ENCODE data around the gene LDLRAD4. TPM values are rescaled to one million over a fixed set of nuclear protein-coding genes. Genes with fewer than 3 reads are reported as not detected.

LDLRAD4 gene
- polyA plus RNA-seq, 1 of the 3 experiments (the other 2 are of a cell fraction): 0.16 TPM

GRCh38 chr18:13511961-13512577 lies 293.5 kb downstream of the LDLRAD4 start:
- no peak overlapping the region for H3K4me2 ChIP-seq
- WGBS (ENCODE audit: low lambda C conversion rate): 83% methylated on average over 6 of the region's 6 CpGs
- no peak for DNase-seq
- no peaks in the 10 kb centered on the region for H3F3A ChIP-seq (replicated peaks; ENCODE audit: insufficient read depth)
- peaks cover 0 to 14% of the 10 kb centered on the region in 2 experiments; a peak in 1 of 4 replicates for H3K4me1 ChIP-seq (ENCODE audit: control insufficient read depth in 1 of 2, insufficient read depth in 2 of 2, low read depth in 1 of 2, low read length in 1 of 2)
- H3K9me2 ChIP-seq: no peaks in the 10 kb centered on the region
- H3K79me2 ChIP-seq (ENCODE audit: insufficient read depth): no peaks in the 10 kb centered on the region
- H3K27ac ChIP-seq (ENCODE audit: low read depth in 2 of 2, low read length in 1 of 2): peak overlapping the region in 1 of 2 experiments; percentile 80; a peak in 2 of 4 replicates
- no peak overlapping the region for H3K9ac ChIP-seq
- H4K20me1 ChIP-seq (ENCODE audit: insufficient read depth): no peaks in the 10 kb centered on the region
- POLR2A ChIA-PET: no interaction called here
- no peaks in the 10 kb centered on the region for H3K27me3 ChIP-seq (ENCODE audit: insufficient read depth)
- no peak overlapping the region for H2AFZ ChIP-seq (ENCODE audit: low read depth)
- no peaks in the 10 kb centered on the region for H3K36me3 ChIP-seq (replicated peaks in 1 of 2; ENCODE audit: control insufficient read depth in 1 of 2, insufficient read depth in 2 of 2, low read length in 1 of 2)
- TF ChIP-seq ELF1 (IDR thresholded peaks at IDR 0.05) (no peak), RCOR1 (IDR thresholded peaks at IDR 0.05; ENCODE audit: low read length) (no peak), TCF12 (IDR thresholded peaks at IDR 0.05) (no peak), NFIC (IDR thresholded peaks at IDR 0.05; ENCODE audit: borderline replicate concordance) (no peak), RFX5 (IDR thresholded peaks at IDR 0.05; ENCODE audit: low read length) (no peak), FOXJ3 (CRISPR knock-in tag; IDR thresholded peaks at IDR 0.05) (no peak), POLR2AphosphoS5 (IDR thresholded peaks at IDR 0.05; ENCODE audit: low read depth, low read length) (no peak), MXI1 (IDR thresholded peaks at IDR 0.05; ENCODE audit: low read depth, low read length) (no peak), JUND (IDR thresholded peaks at IDR 0.05) (no peak), TAF1 (IDR thresholded peaks at IDR 0.05; ENCODE audit: borderline replicate concordance, low read depth, low read length) (no peak), SMC3 (IDR thresholded peaks at IDR 0.05; ENCODE audit: low read depth, low read length) (no peak), FOSL2 (IDR thresholded peaks at IDR 0.05; ENCODE audit: borderline replicate concordance, low read depth) (no peak)
- TF ChIP-seq, protein P1, sequence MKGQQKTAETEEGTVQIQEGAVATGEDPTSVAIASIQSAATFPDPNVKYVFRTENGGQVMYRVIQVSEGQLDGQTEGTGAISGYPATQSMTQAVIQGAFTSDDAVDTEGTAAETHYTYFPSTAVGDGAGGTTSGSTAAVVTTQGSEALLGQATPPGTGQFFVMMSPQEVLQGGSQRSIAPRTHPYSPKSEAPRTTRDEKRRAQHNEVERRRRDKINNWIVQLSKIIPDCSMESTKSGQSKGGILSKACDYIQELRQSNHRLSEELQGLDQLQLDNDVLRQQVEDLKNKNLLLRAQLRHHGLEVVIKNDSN (IDR thresholded peaks at IDR 0.05; ENCODE audit: borderline replicate concordance, low read depth): no peak
- TF ChIP-seq, protein P2, sequence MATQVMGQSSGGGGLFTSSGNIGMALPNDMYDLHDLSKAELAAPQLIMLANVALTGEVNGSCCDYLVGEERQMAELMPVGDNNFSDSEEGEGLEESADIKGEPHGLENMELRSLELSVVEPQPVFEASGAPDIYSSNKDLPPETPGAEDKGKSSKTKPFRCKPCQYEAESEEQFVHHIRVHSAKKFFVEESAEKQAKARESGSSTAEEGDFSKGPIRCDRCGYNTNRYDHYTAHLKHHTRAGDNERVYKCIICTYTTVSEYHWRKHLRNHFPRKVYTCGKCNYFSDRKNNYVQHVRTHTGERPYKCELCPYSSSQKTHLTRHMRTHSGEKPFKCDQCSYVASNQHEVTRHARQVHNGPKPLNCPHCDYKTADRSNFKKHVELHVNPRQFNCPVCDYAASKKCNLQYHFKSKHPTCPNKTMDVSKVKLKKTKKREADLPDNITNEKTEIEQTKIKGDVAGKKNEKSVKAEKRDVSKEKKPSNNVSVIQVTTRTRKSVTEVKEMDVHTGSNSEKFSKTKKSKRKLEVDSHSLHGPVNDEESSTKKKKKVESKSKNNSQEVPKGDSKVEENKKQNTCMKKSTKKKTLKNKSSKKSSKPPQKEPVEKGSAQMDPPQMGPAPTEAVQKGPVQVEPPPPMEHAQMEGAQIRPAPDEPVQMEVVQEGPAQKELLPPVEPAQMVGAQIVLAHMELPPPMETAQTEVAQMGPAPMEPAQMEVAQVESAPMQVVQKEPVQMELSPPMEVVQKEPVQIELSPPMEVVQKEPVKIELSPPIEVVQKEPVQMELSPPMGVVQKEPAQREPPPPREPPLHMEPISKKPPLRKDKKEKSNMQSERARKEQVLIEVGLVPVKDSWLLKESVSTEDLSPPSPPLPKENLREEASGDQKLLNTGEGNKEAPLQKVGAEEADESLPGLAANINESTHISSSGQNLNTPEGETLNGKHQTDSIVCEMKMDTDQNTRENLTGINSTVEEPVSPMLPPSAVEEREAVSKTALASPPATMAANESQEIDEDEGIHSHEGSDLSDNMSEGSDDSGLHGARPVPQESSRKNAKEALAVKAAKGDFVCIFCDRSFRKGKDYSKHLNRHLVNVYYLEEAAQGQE (IDR thresholded peaks at IDR 0.05; ENCODE audit: low read depth, low read length): no peak
- TF ChIP-seq, protein P3, sequence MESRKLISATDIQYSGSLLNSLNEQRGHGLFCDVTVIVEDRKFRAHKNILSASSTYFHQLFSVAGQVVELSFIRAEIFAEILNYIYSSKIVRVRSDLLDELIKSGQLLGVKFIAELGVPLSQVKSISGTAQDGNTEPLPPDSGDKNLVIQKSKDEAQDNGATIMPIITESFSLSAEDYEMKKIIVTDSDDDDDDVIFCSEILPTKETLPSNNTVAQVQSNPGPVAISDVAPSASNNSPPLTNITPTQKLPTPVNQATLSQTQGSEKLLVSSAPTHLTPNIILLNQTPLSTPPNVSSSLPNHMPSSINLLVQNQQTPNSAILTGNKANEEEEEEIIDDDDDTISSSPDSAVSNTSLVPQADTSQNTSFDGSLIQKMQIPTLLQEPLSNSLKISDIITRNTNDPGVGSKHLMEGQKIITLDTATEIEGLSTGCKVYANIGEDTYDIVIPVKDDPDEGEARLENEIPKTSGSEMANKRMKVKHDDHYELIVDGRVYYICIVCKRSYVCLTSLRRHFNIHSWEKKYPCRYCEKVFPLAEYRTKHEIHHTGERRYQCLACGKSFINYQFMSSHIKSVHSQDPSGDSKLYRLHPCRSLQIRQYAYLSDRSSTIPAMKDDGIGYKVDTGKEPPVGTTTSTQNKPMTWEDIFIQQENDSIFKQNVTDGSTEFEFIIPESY (IDR thresholded peaks at IDR 0.05; ENCODE audit: borderline replicate concordance, low read depth): no peak
- TF ChIP-seq, protein P4, sequence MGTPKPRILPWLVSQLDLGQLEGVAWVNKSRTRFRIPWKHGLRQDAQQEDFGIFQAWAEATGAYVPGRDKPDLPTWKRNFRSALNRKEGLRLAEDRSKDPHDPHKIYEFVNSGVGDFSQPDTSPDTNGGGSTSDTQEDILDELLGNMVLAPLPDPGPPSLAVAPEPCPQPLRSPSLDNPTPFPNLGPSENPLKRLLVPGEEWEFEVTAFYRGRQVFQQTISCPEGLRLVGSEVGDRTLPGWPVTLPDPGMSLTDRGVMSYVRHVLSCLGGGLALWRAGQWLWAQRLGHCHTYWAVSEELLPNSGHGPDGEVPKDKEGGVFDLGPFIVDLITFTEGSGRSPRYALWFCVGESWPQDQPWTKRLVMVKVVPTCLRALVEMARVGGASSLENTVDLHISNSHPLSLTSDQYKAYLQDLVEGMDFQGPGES (IDR thresholded peaks at IDR 0.05; ENCODE audit: low read depth, low read length): no peak
- TF ChIP-seq, protein P5, sequence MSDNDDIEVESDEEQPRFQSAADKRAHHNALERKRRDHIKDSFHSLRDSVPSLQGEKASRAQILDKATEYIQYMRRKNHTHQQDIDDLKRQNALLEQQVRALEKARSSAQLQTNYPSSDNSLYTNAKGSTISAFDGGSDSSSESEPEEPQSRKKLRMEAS (IDR thresholded peaks at IDR 0.05; ENCODE audit: low read depth): no peak
- TF ChIP-seq, protein P6, sequence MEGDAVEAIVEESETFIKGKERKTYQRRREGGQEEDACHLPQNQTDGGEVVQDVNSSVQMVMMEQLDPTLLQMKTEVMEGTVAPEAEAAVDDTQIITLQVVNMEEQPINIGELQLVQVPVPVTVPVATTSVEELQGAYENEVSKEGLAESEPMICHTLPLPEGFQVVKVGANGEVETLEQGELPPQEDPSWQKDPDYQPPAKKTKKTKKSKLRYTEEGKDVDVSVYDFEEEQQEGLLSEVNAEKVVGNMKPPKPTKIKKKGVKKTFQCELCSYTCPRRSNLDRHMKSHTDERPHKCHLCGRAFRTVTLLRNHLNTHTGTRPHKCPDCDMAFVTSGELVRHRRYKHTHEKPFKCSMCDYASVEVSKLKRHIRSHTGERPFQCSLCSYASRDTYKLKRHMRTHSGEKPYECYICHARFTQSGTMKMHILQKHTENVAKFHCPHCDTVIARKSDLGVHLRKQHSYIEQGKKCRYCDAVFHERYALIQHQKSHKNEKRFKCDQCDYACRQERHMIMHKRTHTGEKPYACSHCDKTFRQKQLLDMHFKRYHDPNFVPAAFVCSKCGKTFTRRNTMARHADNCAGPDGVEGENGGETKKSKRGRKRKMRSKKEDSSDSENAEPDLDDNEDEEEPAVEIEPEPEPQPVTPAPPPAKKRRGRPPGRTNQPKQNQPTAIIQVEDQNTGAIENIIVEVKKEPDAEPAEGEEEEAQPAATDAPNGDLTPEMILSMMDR (IDR thresholded peaks at IDR 0.05): no peak
- TF ChIP-seq, protein P7, sequence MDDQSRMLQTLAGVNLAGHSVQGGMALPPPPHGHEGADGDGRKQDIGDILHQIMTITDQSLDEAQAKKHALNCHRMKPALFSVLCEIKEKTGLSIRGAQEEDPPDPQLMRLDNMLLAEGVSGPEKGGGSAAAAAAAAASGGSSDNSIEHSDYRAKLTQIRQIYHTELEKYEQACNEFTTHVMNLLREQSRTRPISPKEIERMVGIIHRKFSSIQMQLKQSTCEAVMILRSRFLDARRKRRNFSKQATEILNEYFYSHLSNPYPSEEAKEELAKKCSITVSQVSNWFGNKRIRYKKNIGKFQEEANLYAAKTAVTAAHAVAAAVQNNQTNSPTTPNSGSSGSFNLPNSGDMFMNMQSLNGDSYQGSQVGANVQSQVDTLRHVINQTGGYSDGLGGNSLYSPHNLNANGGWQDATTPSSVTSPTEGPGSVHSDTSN (IDR thresholded peaks at IDR 0.05): no peak
- H3K4me3 ChIP-seq (ENCODE audit: low read depth in 2 of 2, low read length in 1 of 2): no peak overlapping the region
- CTCF ChIA-PET: no interaction called here
- H3K9me3 ChIP-seq: no peaks in the 10 kb centered on the region

Data from SK-N-SH (cell line).